Testis (tissue), 3 donors: Measurements from ENCODE around the gene PVALEF. TPM values are rescaled to one million over a fixed set of nuclear protein-coding genes. Genes with fewer than 3 reads are reported as not detected.

ENCODE experiments used
- DNase-seq: peaks from one replicate; pipeline ENCODE4 v3.0.0-alpha.2; 2019
- H3K27ac ChIP-seq, 2 donors: fragments of 200-600 bp; sonication (generic); one replicate each; pipeline ENCODE4 v1.5.1; 2019
- H3K27me3 ChIP-seq: fragments of 200-600 bp; sonication (generic); one replicate; pipeline ENCODE4 v1.5.1; 2019
- H3K36me3 ChIP-seq: fragments of 200-600 bp; sonication (generic); one replicate; pipeline ENCODE4 v1.5.1; 2017; ENCODE audit warnings: low read depth; ENCODE audit errors: missing control alignments
- H3K4me1 ChIP-seq: fragments of 200-600 bp; sonication (generic); one replicate; pipeline ENCODE4 v1.5.1; 2019
- H3K4me3 ChIP-seq, 2 donors: fragments of 200-600 bp; sonication (generic); one replicate each; pipeline ENCODE4 v1.5.1; 2017 to 2019
- H3K9me3 ChIP-seq: fragments of 200-600 bp; sonication (generic); one replicate; pipeline ENCODE4 v1.5.1; 2017
- CTCF ChIP-seq, 3 experiments: fragments of 450-650 bp in 2 of 3; fragments of 200-600 bp in 1 of 3; sonication (generic) in 1 of 3; IDR thresholded peaks; one replicate each; pipeline ENCODE4 v1.5.1; 2016 to 2019; ENCODE audit warnings: antibody characterized with exemption in 3 of 3, mild to moderate bottlenecking in 2 of 3, moderate library complexity in 1 of 3
- POLR2A ChIP-seq: fragments of 450-650 bp; IDR thresholded peaks from one replicate; pipeline ENCODE4 v1.6.1; 2017; ENCODE audit warnings: antibody characterized with exemption, mild to moderate bottlenecking, moderate library complexity
- WGBS, 2 donors: methylation state at CpG; one replicate each; pipeline ENCODE4 v1.1.5; 2018; 5-methylcytosine and 5-hydroxymethylcytosine counted together
- intact Hi-C: fragments of 100-400 bp; cut with DNase I; formaldehyde crosslinking; loops from one replicate; pipeline ENCODE4 v1.15.1; 2023; ENCODE audit warnings: low total_unique reads
- polyA plus RNA-seq: library from polyadenylated mRNA; stranded (reverse); fragments of 350-450 nt; fragmentation: Illumina TruSeq; extraction: RNeasy Lipid Tissue Mini Kit (QIAGEN cat#74804); gene quantifications from one replicate; pipeline ENCODE4 v1.2.3, GENCODE V29; 2014; ENCODE audit warnings: low read depth, low replicate concordance; ENCODE audit not compliant: insufficient read depth
- total RNA-seq, 2 donors: library from RNA; depleted of rRNA; stranded (reverse); fragments of >200 nt; gene quantifications; one replicate each; pipeline ENCODE4 v1.2.3, GENCODE V29; 2016

Gene PVALEF
- total and polyA plus RNA-seq, 3 donors from 2014 or later: not detected

GRCh38 chr17:81118308-81119221 is 46.7 kb upstream of the PVALEF start:
- TF ChIP-seq CTCF (IDR thresholded peaks at IDR 0.05): no peak
- TF ChIP-seq POLR2A: no peak
- 50 to 63% methylated on average over 12 to 24 of the region's 24 CpGs for WGBS, 2 donors
- Histone ChIP-seq H3K36me3 (no peaks in the 10 kb centered on the region), H3K9me3 (no peaks in the 10 kb centered on the region), H3K4me3 (peak overlapping the region in 1 of 2 donors; percentile 51), H3K27me3 (no peaks in the 10 kb centered on the region), H3K27ac (no peak overlapping the region), H3K4me1 (no peaks in the 10 kb centered on the region)
- intact Hi-C loops: no loop called here
- DNase-seq: no peak

GRCh38 chr17:81119223-81120148 is 45.8 kb upstream of the PVALEF start:
- DNase-seq: peak; percentile 96
- WGBS, 2 donors: 8 to 37% methylated on average over 9 to 71 of the region's 89 CpGs
- Histone ChIP-seq H3K4me3 (peak overlapping the region; percentile 47 to 51), H3K27me3 (no peaks in the 10 kb centered on the region), H3K4me1 (no peaks in the 10 kb centered on the region), H3K27ac (peak overlapping the region in 1 of 2 donors; percentile 68), H3K36me3 (no peaks in the 10 kb centered on the region), H3K9me3 (no peaks in the 10 kb centered on the region)
- intact Hi-C loops: no loop called here
- TF ChIP-seq CTCF (IDR thresholded peaks at IDR 0.05) (no peak), POLR2A (no peak)

GRCh38 chr17:81120149-81120484 is 45.2 kb upstream of the PVALEF start:
- Histone ChIP-seq H3K27ac (peak overlapping the region in 1 of 2 donors; percentile 68), H3K4me1 (no peaks in the 10 kb centered on the region), H3K36me3 (no peaks in the 10 kb centered on the region), H3K9me3 (no peaks in the 10 kb centered on the region), H3K27me3 (no peaks in the 10 kb centered on the region), H3K4me3 (peak overlapping the region; percentile 47 to 51)
- peak; percentile 33 for DNase-seq
- TF ChIP-seq POLR2A: no peak
- no peak for TF ChIP-seq CTCF (IDR thresholded peaks at IDR 0.05)
- 59 to 71% methylated on average over 29 to 33 of the region's 33 CpGs for WGBS, 2 donors
- intact Hi-C loops: no loop called here

GRCh38 chr17:81120695-81121621 is 44.3 kb upstream of the PVALEF start:
- no peak for TF ChIP-seq POLR2A
- 74 to 84% methylated on average over 10 to 43 of the region's 45 CpGs for WGBS, 2 donors
- Histone ChIP-seq H3K4me3 (no peak overlapping the region), H3K4me1 (no peaks in the 10 kb centered on the region), H3K27me3 (no peaks in the 10 kb centered on the region), H3K36me3 (no peaks in the 10 kb centered on the region), H3K9me3 (no peaks in the 10 kb centered on the region), H3K27ac (no peak overlapping the region)
- DNase-seq: no peak
- intact Hi-C loops: no loop called here
